OCI-LY7 (cell line): ENCODE measurements around the gene AK4. TPM values are rescaled to one million over a fixed set of nuclear protein-coding genes. Genes with fewer than 3 reads are reported as not detected.
"Not testable (repeated sequence)": the region's sequence is repeated elsewhere in the genome, so short reads cannot be mapped to it uniquely, and the experiment has no call there.

Source experiments
- BruUV-seq: library from RNA; stranded (reverse); fragments of 400-500 nt; replicated peaks from 2 replicates; lab custom pipeline; 2021; lab: Mats Ljungman, UMichigan
- CTCF ChIA-PET: fragments of 300-600 bp; sonication (Branson Sonifier 250); formaldehyde crosslinking; loops from one replicate; lab custom pipeline; 2022; ENCODE audit warnings: antibody characterized with exemption; ENCODE audit not compliant: unreplicated experiment; lab: Charles Lee
- POLR2A ChIA-PET: fragments of 300-600 bp; sonication (Branson Sonifier 250); formaldehyde crosslinking; loops from one replicate; lab custom pipeline; 2022; ENCODE audit warnings: antibody characterized with exemption; lab: Charles Lee
- DNase-seq: peaks from one replicate; pipeline ENCODE4 v3.0.0-alpha.2; 2015; ENCODE audit warnings: low spot score
- H2AFZ ChIP-seq: fragments of 200-600 bp; sonication (generic), shearing (Covaris generic); 2 replicates; pipeline ENCODE4 v1.6.1; 2014; ENCODE audit warnings: mild to moderate bottlenecking, antibody characterized with exemption, low read length, moderate library complexity
- H3K27ac ChIP-seq: fragments of 200-600 bp; sonication (generic); 2 replicates; pipeline ENCODE4 v1.5.1; 2014; ENCODE audit warnings: mixed run types, low read depth, mild to moderate bottlenecking, moderate library complexity, low read length, inconsistent platforms; ENCODE audit not compliant: poor library complexity, severe bottlenecking
- H3K36me3 ChIP-seq: fragments of 200-600 bp; sonication (generic); 2 replicates; pipeline ENCODE4 v1.6.1; 2014; ENCODE audit warnings: mild to moderate bottlenecking, antibody characterized with exemption, low read length, moderate library complexity, mixed read lengths; ENCODE audit not compliant: insufficient read depth
- H3K4me1 ChIP-seq: fragments of 200-600 bp; sonication (generic); 2 replicates; pipeline ENCODE4 v1.5.1; 2014; ENCODE audit warnings: mild to moderate bottlenecking, low read length; ENCODE audit not compliant: insufficient read depth, poor library complexity, severe bottlenecking
- H3K4me2 ChIP-seq: fragments of 200-600 bp; sonication (generic); 2 replicates; pipeline ENCODE4 v1.6.1; 2014; ENCODE audit warnings: mild to moderate bottlenecking, low read length
- H3K4me3 ChIP-seq: fragments of 200-600 bp; sonication (generic); 2 replicates; pipeline ENCODE4 v1.5.1; 2014; ENCODE audit warnings: mild to moderate bottlenecking, low read depth, low read length; ENCODE audit not compliant: poor library complexity, severe bottlenecking
- H3K79me2 ChIP-seq: fragments of 200-600 bp; sonication (generic); 2 replicates; pipeline ENCODE4 v1.6.1; 2016; ENCODE audit warnings: low read depth, mild to moderate bottlenecking, low read length, moderate library complexity, mixed read lengths; ENCODE audit not compliant: insufficient read depth
- H3K9me2 ChIP-seq: fragments of 200-600 bp; sonication (generic); 2 replicates; pipeline ENCODE4 v1.6.1; 2016; ENCODE audit warnings: mild to moderate bottlenecking, low read length, mixed read lengths; ENCODE audit not compliant: insufficient read depth
- H3K9me3 ChIP-seq: fragments of 200-600 bp; sonication (generic); 2 replicates; pipeline ENCODE4 v1.6.1; 2014; ENCODE audit warnings: mild to moderate bottlenecking, mixed run types, low read length, mixed read lengths
- H4K20me1 ChIP-seq: fragments of 200-600 bp; sonication (generic); 2 replicates; pipeline ENCODE4 v1.6.1; 2014; ENCODE audit warnings: mild to moderate bottlenecking, antibody characterized with exemption, low read length, moderate library complexity, mixed read lengths; ENCODE audit not compliant: insufficient read depth
- CTCF ChIP-seq: fragments of 200-600 bp; sonication (generic); conservative IDR thresholded peaks from 2 replicates; pipeline ENCODE4 v1.5.1; 2014; ENCODE audit warnings: mild to moderate bottlenecking, antibody characterized with exemption, low read length, moderate library complexity, mixed read lengths
- EZH2phosphoT487 ChIP-seq: fragments of 200-600 bp; sonication (generic); IDR thresholded peaks from 2 replicates; pipeline ENCODE4 v1.6.1; 2018; ENCODE audit warnings: low read depth, borderline replicate concordance, mild to moderate bottlenecking, mixed run types, antibody characterized with exemption, low read length, moderate library complexity, mixed read lengths
- intact Hi-C: fragments of 100-400 bp; cut with micrococcal nuclease; formaldehyde crosslinking; loops from one replicate; pipeline ENCODE4 v1.10.0; 2022; ENCODE audit not compliant: unreplicated experiment
- total RNA-seq, 2 experiments: library from RNA; depleted of rRNA in 1 of 2; stranded (reverse); fragments of >200 nt in 1 of 2; shearing (Covaris generic) in 1 of 2; gene quantifications; 2 replicates each; pipeline ENCODE4 v1.2.3, GENCODE V29; 2014 to 2022

The AK4 gene
- total RNA-seq, 2 experiments from 2014 or later, result 0.16 to 1.4 TPM

GRCh38 chr1:65235867-65236805, 88.1 kb downstream of the AK4 start:
- DNase-seq, result peak; percentile 73
- no peaks in the 10 kb centered on the region for H3K9me2 ChIP-seq
- H4K20me1 ChIP-seq, result no peaks in the 10 kb centered on the region
- H3K4me2 ChIP-seq, result no peak overlapping the region
- no TSS peak for BruUV-seq
- H3K36me3 ChIP-seq, result no peaks in the 10 kb centered on the region
- ChIA-PET CTCF (interaction anchor here (1.9 kb wide), 1 partner anchor 224 kb away, joined by 6 read pairs; no protein-coding TSS in a partner anchor), POLR2A (interaction anchor here (0.6 to 1.6 kb wide), 7 partner anchors 19 to 440 kb away, joined by 3 to 5 read pairs (median 3); partner anchors contain the start of genes LEPR and LEPROT)
- no peak overlapping the region for H3K27ac ChIP-seq
- H2AFZ ChIP-seq, result no peak overlapping the region
- intact Hi-C loops, result loop anchor here (1.0 to 10.0 kb wide), 4 partner anchors 196 to 1009 kb away; no protein-coding TSS in a partner anchor
- H3K79me2 ChIP-seq, result no peaks in the 10 kb centered on the region
- no peak overlapping the region for H3K4me3 ChIP-seq
- no peaks in the 10 kb centered on the region for H3K9me3 ChIP-seq
- no peak for TF ChIP-seq EZH2phosphoT487
- peak; percentile 97 for TF ChIP-seq CTCF
- no peaks in the 10 kb centered on the region for H3K4me1 ChIP-seq

DNA sequence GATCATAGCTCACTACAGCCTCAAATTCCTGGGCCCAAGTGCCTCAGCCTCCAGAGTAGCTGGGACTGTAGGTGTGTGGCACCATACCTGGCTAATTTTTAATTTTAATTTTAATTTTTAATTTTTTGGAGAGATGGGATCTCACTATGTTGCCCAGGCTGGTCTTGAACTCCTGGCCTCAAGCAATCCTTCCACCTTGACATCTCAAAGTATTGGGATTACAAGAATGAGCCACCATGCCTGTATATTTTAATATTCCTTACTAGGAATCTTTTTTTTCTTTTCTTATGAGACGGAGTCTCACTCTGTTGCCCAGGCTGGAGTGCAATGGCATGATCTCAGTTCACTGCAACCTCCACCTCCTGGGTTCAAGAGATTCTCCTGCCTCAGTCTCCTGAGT, 89.1 kb downstream of the AK4 start:
- not testable (repeated sequence) for BruUV-seq, H3K79me2 ChIP-seq, H3K36me3 ChIP-seq, H2AFZ ChIP-seq, H4K20me1 ChIP-seq, H3K4me1 ChIP-seq, DNase-seq, H3K9me3 ChIP-seq, H3K4me3 ChIP-seq, H3K4me2 ChIP-seq, H3K27ac ChIP-seq, H3K9me2 ChIP-seq
- ChIA-PET CTCF (interaction anchor here (1.9 kb wide), 1 partner anchor 223 kb away, joined by 6 read pairs; no protein-coding TSS in a partner anchor), POLR2A (interaction anchor here (0.7 to 1.6 kb wide), 3 partner anchors 18 to 183 kb away, joined by 3 to 5 read pairs (median 4); partner anchors contain the start of genes LEPR and LEPROT)
- intact Hi-C loops, result loop anchor here (2.0 to 10.0 kb wide), 3 partner anchors 195 to 1008 kb away; no protein-coding TSS in a partner anchor

GRCh38 chr1:65237503-65237902, 89.5 kb downstream of the AK4 start:
- Histone ChIP-seq H4K20me1 (no peaks in the 10 kb centered on the region), H3K9me3 (no peaks in the 10 kb centered on the region), H3K4me2 (no peak overlapping the region), H3K36me3 (no peaks in the 10 kb centered on the region), H2AFZ (no peak overlapping the region), H3K79me2 (no peaks in the 10 kb centered on the region), H3K4me3 (no peak overlapping the region), H3K27ac (no peak overlapping the region), H3K9me2 (no peaks in the 10 kb centered on the region), H3K4me1 (no peaks in the 10 kb centered on the region)
- BruUV-seq, result no TSS peak
- TF ChIP-seq EZH2phosphoT487 (no peak), CTCF (no peak)
- ChIA-PET CTCF (interaction anchor here (1.9 kb wide), 1 partner anchor 222 kb away, joined by 6 read pairs; no protein-coding TSS in a partner anchor), POLR2A (interaction anchor here (0.6 to 1.6 kb wide), 2 partner anchors 17 to 446 kb away, joined by 3 to 5 read pairs; no protein-coding TSS in a partner anchor)
- DNase-seq, result no peak
- intact Hi-C loops, result loop anchor here (2.0 to 10.0 kb wide), 3 partner anchors 195 to 1007 kb away; no protein-coding TSS in a partner anchor
